Colonic mucosa (tissue), 4 donors: ENCODE measurements around the gene UBE2QL1. TPM values are rescaled to one million over a fixed set of nuclear protein-coding genes. Genes with fewer than 3 reads are reported as not detected.

Experiments
- DNase-seq: peaks from one replicate; pipeline ENCODE4 v3.0.0-alpha.2; 2020
- H3K27ac ChIP-seq: fragments of 200-600 bp; one replicate; pipeline ENCODE4 v1.8.0; 2021
- H3K27me3 ChIP-seq: fragments of 200-600 bp; one replicate; pipeline ENCODE4 v1.8.0; 2021
- H3K36me3 ChIP-seq: fragments of 200-600 bp; one replicate; pipeline ENCODE4 v1.8.0; 2021
- H3K4me1 ChIP-seq: fragments of 200-600 bp; one replicate; pipeline ENCODE4 v1.8.0; 2021; ENCODE audit warnings: mild to moderate bottlenecking
- H3K4me3 ChIP-seq: fragments of 200-600 bp; one replicate; pipeline ENCODE4 v1.8.0; 2021
- H3K9ac ChIP-seq, 2 donors: one replicate each; pipeline ENCODE4 v1.7.0; 2013; ENCODE audit warnings: control low read depth in 2 of 2, low read depth in 2 of 2, low read length in 2 of 2
- H3K9me3 ChIP-seq: fragments of 200-600 bp; one replicate; pipeline ENCODE4 v1.8.0; 2021
- CTCF ChIP-seq: fragments of 200-600 bp; IDR thresholded peaks from one replicate; pipeline ENCODE4 v1.8.0; 2022; ENCODE audit warnings: antibody characterized with exemption, mild to moderate bottlenecking
- intact Hi-C: fragments of 100-400 bp; cut with DNase I; formaldehyde crosslinking; loops from one replicate; pipeline ENCODE4 v1.14.1; 2022
- total RNA-seq, 2 donors: library from RNA; stranded (reverse); fragmentation: NEBNext Ultra II Directional in 1 of 2; extraction: Animal tissue kit (Norgen Biotek cat#: 25700) in 1 of 2; gene quantifications; one replicate each; pipeline ENCODE4 v1.2.1, GENCODE V29; 2021
- donor health status: healthy.
- donor health status: DM: no; HTN: no; CAD: no.
- donor health status: DM: no; HTN: no; CAD: no.

Gene UBE2QL1
- total RNA-seq, 2 donors from 2014 or later, result 0.12 to 0.35 TPM

- Histone ChIP-seq H3K27ac (no peak overlapping the region), H3K4me3 (no peak overlapping the region), H3K36me3 (no peaks in the 10 kb centered on the region), H3K4me1 (no peaks in the 10 kb centered on the region), H3K9me3 (no peaks in the 10 kb centered on the region), H3K27me3 (no peaks in the 10 kb centered on the region), H3K9ac (no peak overlapping the region)
- DNase-seq, result no peak
- intact Hi-C loops, result no loop called here
- no peak for TF ChIP-seq CTCF
Observed at GRCh38 chr5:6522923-6523322, 74.3 kb downstream of the UBE2QL1 start.

- TF ChIP-seq CTCF, result no peak
- H3K36me3 ChIP-seq, result no peaks in the 10 kb centered on the region
- H3K9me3 ChIP-seq, result no peaks in the 10 kb centered on the region
- intact Hi-C loops, result no loop called here
- no peak overlapping the region for H3K4me3 ChIP-seq
- H3K27ac ChIP-seq, result no peak overlapping the region
- H3K9ac ChIP-seq, result no peak overlapping the region
- no peaks in the 10 kb centered on the region for H3K27me3 ChIP-seq
- DNase-seq, result no peak
- no peaks in the 10 kb centered on the region for H3K4me1 ChIP-seq
Observed at GRCh38 chr5:6525422-6525821, 76.8 kb downstream of the UBE2QL1 start.

- Histone ChIP-seq H3K27me3 (no peaks in the 10 kb centered on the region), H3K36me3 (no peaks in the 10 kb centered on the region), H3K9ac (no peak overlapping the region), H3K27ac (no peak overlapping the region), H3K4me1 (no peaks in the 10 kb centered on the region), H3K9me3 (no peaks in the 10 kb centered on the region), H3K4me3 (no peak overlapping the region)
- no peak for TF ChIP-seq CTCF
- DNase-seq, result no peak
- intact Hi-C loops, result no loop called here
Observed at GRCh38 chr5:6525910-6526309, 77.3 kb downstream of the UBE2QL1 start.

- H3K4me3 ChIP-seq, result no peak overlapping the region
- intact Hi-C loops, result no loop called here
- H3K9ac ChIP-seq, result no peak overlapping the region
- H3K36me3 ChIP-seq, result no peaks in the 10 kb centered on the region
- no peaks in the 10 kb centered on the region for H3K9me3 ChIP-seq
- no peak for TF ChIP-seq CTCF
- H3K27ac ChIP-seq, result no peak overlapping the region
- DNase-seq, result no peak
- no peaks in the 10 kb centered on the region for H3K27me3 ChIP-seq
- H3K4me1 ChIP-seq, result no peaks in the 10 kb centered on the region
Observed at GRCh38 chr5:6527749-6528455, 79.2 kb downstream of the UBE2QL1 start.

GRCh38 chr5:6535594-6535993 lies 86.9 kb downstream of the UBE2QL1 start:
- intact Hi-C loops, result no loop called here
- no peaks in the 10 kb centered on the region for H3K9me3 ChIP-seq
- H3K9ac ChIP-seq, result no peak overlapping the region
- no peaks in the 10 kb centered on the region for H3K4me1 ChIP-seq
- H3K27me3 ChIP-seq, result no peaks in the 10 kb centered on the region
- no peak overlapping the region for H3K27ac ChIP-seq
- DNase-seq, result no peak
- H3K4me3 ChIP-seq, result no peak overlapping the region
- no peak for TF ChIP-seq CTCF
- H3K36me3 ChIP-seq, result no peaks in the 10 kb centered on the region
